ENCODE data around the gene SUSD1. TPM values are rescaled to one million over a fixed set of nuclear protein-coding genes. Genes with fewer than 3 reads are reported as not detected.

The SUSD1 gene
- total and polyA plus RNA-seq, 4 donors = 1.2 to 19.0 (median 3.2) TPM

GRCh38 chr9:112094241-112094640 is 80.9 kb downstream of the SUSD1 start (continued):
- TF ChIP-seq YY1 (IDR thresholded peaks at IDR 0.05) = no peak

DNA sequence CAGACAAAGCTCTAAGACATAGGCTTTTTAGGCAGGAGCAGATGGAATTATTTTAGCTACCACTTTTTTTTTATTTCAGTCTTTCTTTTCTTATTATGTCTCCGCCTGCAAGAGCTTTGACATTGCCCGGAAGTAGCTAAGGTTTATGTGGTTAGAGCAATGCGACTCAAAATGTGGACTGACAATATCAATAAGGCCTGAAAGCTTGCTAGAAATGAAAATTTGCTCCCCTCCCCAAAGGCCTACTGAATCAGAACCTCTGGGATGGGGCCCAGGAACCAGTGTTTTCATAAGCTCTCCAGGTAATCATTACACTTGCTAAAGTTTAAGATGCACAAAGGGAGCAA is 81.3 kb downstream of the SUSD1 start:
- no peaks in the 10 kb centered on the region for H3K36me3 ChIP-seq (ENCODE audit: control insufficient read depth in 4 of 4, insufficient read depth in 3 of 4, low read depth in 1 of 4, low read length in 3 of 4)
- no peak overlapping the region for H3K27ac ChIP-seq (ENCODE audit: low read depth in 1 of 2, low read length in 2 of 2)
- H3K4me1 ChIP-seq (ENCODE audit: control insufficient read depth in 4 of 4, insufficient read depth in 4 of 4, low read length in 3 of 4) = no peaks in the 10 kb centered on the region
- 76% methylated on average over 3 of the region's 3 CpGs for WGBS
- H3K9ac ChIP-seq (ENCODE audit: low read depth in 1 of 2, low read length in 2 of 2) = no peak overlapping the region
- H3K9me3 ChIP-seq (ENCODE audit: control insufficient read depth in 4 of 4, low read length in 3 of 4) = no peaks in the 10 kb centered on the region
- TF ChIP-seq FOXA1 (IDR thresholded peaks at IDR 0.05) (no peak), HNF4G (IDR thresholded peaks at IDR 0.05) (no peak), ZBTB33 (IDR thresholded peaks at IDR 0.05) (no peak), NR2F2 (IDR thresholded peaks at IDR 0.05) (no peak), JUND (IDR thresholded peaks at IDR 0.05) (no peak), HNF4A (conservative IDR thresholded peaks at IDR 0.05) (no peak), SP1 (IDR thresholded peaks at IDR 0.05) (no peak), ATF3 (IDR thresholded peaks at IDR 0.05) (no peak)
- TF ChIP-seq, protein P1, sequence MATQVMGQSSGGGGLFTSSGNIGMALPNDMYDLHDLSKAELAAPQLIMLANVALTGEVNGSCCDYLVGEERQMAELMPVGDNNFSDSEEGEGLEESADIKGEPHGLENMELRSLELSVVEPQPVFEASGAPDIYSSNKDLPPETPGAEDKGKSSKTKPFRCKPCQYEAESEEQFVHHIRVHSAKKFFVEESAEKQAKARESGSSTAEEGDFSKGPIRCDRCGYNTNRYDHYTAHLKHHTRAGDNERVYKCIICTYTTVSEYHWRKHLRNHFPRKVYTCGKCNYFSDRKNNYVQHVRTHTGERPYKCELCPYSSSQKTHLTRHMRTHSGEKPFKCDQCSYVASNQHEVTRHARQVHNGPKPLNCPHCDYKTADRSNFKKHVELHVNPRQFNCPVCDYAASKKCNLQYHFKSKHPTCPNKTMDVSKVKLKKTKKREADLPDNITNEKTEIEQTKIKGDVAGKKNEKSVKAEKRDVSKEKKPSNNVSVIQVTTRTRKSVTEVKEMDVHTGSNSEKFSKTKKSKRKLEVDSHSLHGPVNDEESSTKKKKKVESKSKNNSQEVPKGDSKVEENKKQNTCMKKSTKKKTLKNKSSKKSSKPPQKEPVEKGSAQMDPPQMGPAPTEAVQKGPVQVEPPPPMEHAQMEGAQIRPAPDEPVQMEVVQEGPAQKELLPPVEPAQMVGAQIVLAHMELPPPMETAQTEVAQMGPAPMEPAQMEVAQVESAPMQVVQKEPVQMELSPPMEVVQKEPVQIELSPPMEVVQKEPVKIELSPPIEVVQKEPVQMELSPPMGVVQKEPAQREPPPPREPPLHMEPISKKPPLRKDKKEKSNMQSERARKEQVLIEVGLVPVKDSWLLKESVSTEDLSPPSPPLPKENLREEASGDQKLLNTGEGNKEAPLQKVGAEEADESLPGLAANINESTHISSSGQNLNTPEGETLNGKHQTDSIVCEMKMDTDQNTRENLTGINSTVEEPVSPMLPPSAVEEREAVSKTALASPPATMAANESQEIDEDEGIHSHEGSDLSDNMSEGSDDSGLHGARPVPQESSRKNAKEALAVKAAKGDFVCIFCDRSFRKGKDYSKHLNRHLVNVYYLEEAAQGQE (IDR thresholded peaks at IDR 0.05) = no peak
- H3K4me3 ChIP-seq (ENCODE audit: low read depth in 1 of 3, low read length in 3 of 3) = no peak overlapping the region
- DNase-seq (ENCODE audit: low spot score) = no peak
- no peaks in the 10 kb centered on the region for H3K27me3 ChIP-seq (ENCODE audit: control insufficient read depth in 4 of 4, insufficient read depth in 4 of 4, low read length in 3 of 4)

DNA sequence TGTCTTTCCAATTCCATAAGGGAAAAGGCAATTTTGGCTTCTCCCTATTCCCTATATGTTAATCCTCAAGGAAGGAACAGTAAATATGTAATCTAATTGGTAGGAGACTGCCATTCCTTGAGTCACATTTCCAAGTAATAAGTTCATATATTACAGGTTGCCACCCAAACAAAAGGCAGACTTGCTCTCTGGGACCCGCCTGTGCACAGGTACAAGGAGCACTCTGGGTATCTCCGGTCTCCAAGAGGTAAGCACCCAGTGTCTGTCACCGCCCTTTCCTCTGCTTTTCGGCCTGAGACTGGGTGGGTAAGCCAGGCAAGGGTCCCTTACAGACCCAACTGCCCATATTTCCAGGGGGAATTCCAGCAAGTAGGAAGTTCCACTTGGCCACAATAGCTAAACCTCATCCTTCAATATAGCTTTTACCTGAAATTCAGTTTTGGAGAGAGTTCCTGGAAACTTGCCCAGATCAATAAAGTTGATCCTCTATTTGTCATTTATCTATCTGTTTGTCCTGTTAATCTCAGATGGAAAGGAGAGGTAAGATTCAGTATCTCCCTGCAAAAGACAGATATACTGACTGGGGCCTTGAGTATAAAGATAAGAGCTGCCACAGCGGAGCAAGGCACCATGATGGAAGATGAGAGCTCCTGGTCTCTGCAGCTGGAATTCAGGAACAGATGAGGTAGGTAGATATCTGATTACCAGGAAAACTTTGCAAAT is 81.8 kb downstream of the SUSD1 start:
- H3K4me3 ChIP-seq (ENCODE audit: low read depth in 1 of 3, low read length in 3 of 3) = no peak overlapping the region
- WGBS = 96% methylated on average over 5 of the region's 5 CpGs
- TF ChIP-seq JUND (IDR thresholded peaks at IDR 0.05) (no peak), TAF1 (conservative IDR thresholded peaks at IDR 0.05) (no peak), SP1 (IDR thresholded peaks at IDR 0.05) (no peak), FOXA2 (IDR thresholded peaks at IDR 0.05) (no peak), RXRA (IDR thresholded peaks at IDR 0.05) (no peak), ATF3 (IDR thresholded peaks at IDR 0.05) (no peak), HNF4G (IDR thresholded peaks at IDR 0.05) (no peak), GABPA (IDR thresholded peaks at IDR 0.05 in 1 of 2, conservative IDR thresholded peaks at IDR 0.05 in 1 of 2) (no peak), EGR1 (IDR thresholded peaks at IDR 0.05; ENCODE audit: low read depth in 2 of 2) (no peak), RAD21 (IDR thresholded peaks at IDR 0.05) (no peak), FOXA1 (IDR thresholded peaks at IDR 0.05) (no peak), YY1 (IDR thresholded peaks at IDR 0.05) (no peak), NR2F2 (IDR thresholded peaks at IDR 0.05) (no peak), CTCF (IDR thresholded peaks at IDR 0.05; ENCODE audit: low read depth, low read length, missing input control) (no peak), HNF4A (conservative IDR thresholded peaks at IDR 0.05) (no peak)
- TF ChIP-seq, protein P1 (IDR thresholded peaks at IDR 0.05) = no peak
- TF ChIP-seq, protein P2, sequence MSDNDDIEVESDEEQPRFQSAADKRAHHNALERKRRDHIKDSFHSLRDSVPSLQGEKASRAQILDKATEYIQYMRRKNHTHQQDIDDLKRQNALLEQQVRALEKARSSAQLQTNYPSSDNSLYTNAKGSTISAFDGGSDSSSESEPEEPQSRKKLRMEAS (IDR thresholded peaks at IDR 0.05) = no peak
- H3K36me3 ChIP-seq (ENCODE audit: control insufficient read depth in 4 of 4, insufficient read depth in 3 of 4, low read depth in 1 of 4, low read length in 3 of 4) = no peaks in the 10 kb centered on the region
- no peaks in the 10 kb centered on the region for H3K27me3 ChIP-seq (ENCODE audit: control insufficient read depth in 4 of 4, insufficient read depth in 4 of 4, low read length in 3 of 4)
- no peaks in the 10 kb centered on the region for H3K4me1 ChIP-seq (ENCODE audit: control insufficient read depth in 4 of 4, insufficient read depth in 4 of 4, low read length in 3 of 4)
- DNase-seq (ENCODE audit: low spot score) = no peak
- H3K9ac ChIP-seq (ENCODE audit: low read depth in 1 of 2, low read length in 2 of 2) = no peak overlapping the region
- no peak overlapping the region for H3K27ac ChIP-seq (ENCODE audit: low read depth in 1 of 2, low read length in 2 of 2)
- H3K9me3 ChIP-seq (ENCODE audit: control insufficient read depth in 4 of 4, low read length in 3 of 4) = no peaks in the 10 kb centered on the region

All from liver (tissue), 9 donors.